H9 (cell line): ENCODE measurements around the gene SATB2. TPM values are rescaled to one million over a fixed set of nuclear protein-coding genes. Genes with fewer than 3 reads are reported as not detected.

Experiments
- DNase-seq: peaks from one replicate; pipeline ENCODE4 v3.0.0-alpha.2; 2017
- H2AFZ ChIP-seq: one replicate; pipeline ENCODE4 v1.6.1; 2013; ENCODE audit warnings: mild to moderate bottlenecking, low read length, control low read depth, moderate library complexity
- H2AK5ac ChIP-seq: 2 replicates; pipeline ENCODE4 v1.6.1; 2013; ENCODE audit warnings: low read length, control low read depth, mixed read lengths; ENCODE audit not compliant: insufficient read length
- H2BK120ac ChIP-seq: one replicate; pipeline ENCODE4 v1.6.1; 2013; ENCODE audit warnings: low read depth, mild to moderate bottlenecking, low read length, control low read depth, inconsistent platforms; ENCODE audit not compliant: poor library complexity, severe bottlenecking
- H2BK12ac ChIP-seq: 2 replicates; pipeline ENCODE4 v1.6.1; 2013; ENCODE audit warnings: low read length, control low read depth, mixed read lengths, low read depth; ENCODE audit not compliant: insufficient read length
- H2BK15ac ChIP-seq: 2 replicates; pipeline ENCODE4 v1.6.1; 2013; ENCODE audit warnings: low read depth, low read length, control low read depth
- H2BK20ac ChIP-seq: one replicate; pipeline ENCODE4 v1.6.1; 2013; ENCODE audit warnings: low read depth, mild to moderate bottlenecking, low read length, control low read depth, inconsistent platforms; ENCODE audit not compliant: poor library complexity, severe bottlenecking
- H2BK5ac ChIP-seq: 2 replicates; pipeline ENCODE4 v1.6.1; 2013; ENCODE audit warnings: low read length, control low read depth, mixed read lengths; ENCODE audit not compliant: insufficient read length
- H3K14ac ChIP-seq: 2 replicates; pipeline ENCODE4 v1.6.1; 2013; ENCODE audit warnings: low read length, control low read depth; ENCODE audit not compliant: insufficient read depth
- H3K18ac ChIP-seq: 2 replicates; pipeline ENCODE4 v1.6.1; 2013; ENCODE audit warnings: low read depth, mild to moderate bottlenecking, mixed read lengths, low read length, control low read depth; ENCODE audit not compliant: insufficient read length
- H3K23ac ChIP-seq: 2 replicates; pipeline ENCODE4 v1.6.1; 2013; ENCODE audit warnings: low read length, control low read depth, mixed read lengths, low read depth; ENCODE audit not compliant: insufficient read length
- H3K23me2 ChIP-seq: 2 replicates; pipeline ENCODE4 v1.6.1; 2013; ENCODE audit warnings: low read depth, mild to moderate bottlenecking, mixed read lengths, low read length, control low read depth; ENCODE audit not compliant: insufficient read length, poor library complexity, severe bottlenecking
- H3K27ac ChIP-seq: 2 replicates; pipeline ENCODE4 v1.5.1; 2013; ENCODE audit warnings: low read length, control low read depth, mixed read lengths, low read depth; ENCODE audit not compliant: insufficient read length
- H3K27me3 ChIP-seq: 2 replicates; pipeline ENCODE4 v1.6.1; 2013; ENCODE audit warnings: low read length, control low read depth, inconsistent platforms; ENCODE audit not compliant: insufficient read depth
- H3K4ac ChIP-seq: 2 replicates; pipeline ENCODE4 v1.6.1; 2013; ENCODE audit warnings: low read depth, mild to moderate bottlenecking, control low read depth, inconsistent platforms, low read length, moderate library complexity
- H3K4me1 ChIP-seq: 2 replicates; pipeline ENCODE4 v1.6.1; 2013; ENCODE audit warnings: low read length, control low read depth, inconsistent platforms; ENCODE audit not compliant: insufficient read depth
- H3K4me2 ChIP-seq: 2 replicates; pipeline ENCODE4 v1.6.1; 2013; ENCODE audit warnings: low read length, control low read depth, mixed read lengths; ENCODE audit not compliant: insufficient read length, insufficient read depth
- H3K56ac ChIP-seq: 2 replicates; pipeline ENCODE4 v1.6.1; 2013; ENCODE audit warnings: low read depth, mild to moderate bottlenecking, mixed read lengths, low read length, control low read depth; ENCODE audit not compliant: insufficient read length
- H3K79me1 ChIP-seq: 2 replicates; pipeline ENCODE4 v1.6.1; 2013; ENCODE audit warnings: low read depth, mild to moderate bottlenecking, moderate library complexity, low read length, control low read depth, inconsistent platforms; ENCODE audit not compliant: insufficient read depth, poor library complexity, severe bottlenecking
- H3K79me2 ChIP-seq: 2 replicates; pipeline ENCODE4 v1.6.1; 2013; ENCODE audit warnings: low read length, control low read depth, inconsistent platforms; ENCODE audit not compliant: insufficient read depth
- H3K9ac ChIP-seq: 2 replicates; pipeline ENCODE4 v1.6.1; 2013; ENCODE audit warnings: low read length, control low read depth, mixed read lengths; ENCODE audit not compliant: insufficient read length; ENCODE audit errors: extremely low read depth
- H3K9me3 ChIP-seq: one replicate; pipeline ENCODE4 v1.6.1; 2013; ENCODE audit warnings: low read depth, low read length, inconsistent platforms; ENCODE audit not compliant: control insufficient read depth
- H3T11ph ChIP-seq: one replicate; pipeline ENCODE4 v1.6.1; 2013; ENCODE audit warnings: mild to moderate bottlenecking, low read length, control low read depth, inconsistent platforms
- H4K20me1 ChIP-seq: one replicate; pipeline ENCODE4 v1.6.1; 2013; ENCODE audit not compliant: control insufficient read depth, insufficient read length, insufficient read depth
- H4K5ac ChIP-seq: 2 replicates; pipeline ENCODE4 v1.6.1; 2013; ENCODE audit warnings: low read depth, mild to moderate bottlenecking, mixed read lengths, low read length, control low read depth; ENCODE audit not compliant: insufficient read length
- H4K8ac ChIP-seq: replicated peaks from 2 replicates; pipeline ENCODE4 v1.6.1; 2013; ENCODE audit warnings: low read length, control low read depth, mixed read lengths, low read depth; ENCODE audit not compliant: insufficient read length
- H4K91ac ChIP-seq: 2 replicates; pipeline ENCODE4 v1.6.1; 2013; ENCODE audit warnings: low read depth, mild to moderate bottlenecking, moderate library complexity, mixed read lengths, low read length, control low read depth; ENCODE audit not compliant: insufficient read length
- H3K27ac Mint-ChIP-seq, 3 experiments: 2 replicates in 2 of 3; 3 replicates in 1 of 3; pipeline ENCODE4 v1.8.0; 2020 to 2021; ENCODE audit warnings: mixed read lengths in 3 of 3, mild to moderate bottlenecking in 1 of 3, moderate library complexity in 1 of 3
- H3K27me3 Mint-ChIP-seq: 2 replicates; pipeline ENCODE4 v1.8.0; 2021; ENCODE audit warnings: low read depth, mild to moderate bottlenecking, moderate library complexity, mixed read lengths
- H3K36me3 Mint-ChIP-seq, 3 experiments: 2 replicates in 2 of 3; 3 replicates in 1 of 3; pipeline ENCODE4 v1.8.0; 2020 to 2021; ENCODE audit warnings: low read depth in 3 of 3, mixed read lengths in 3 of 3; ENCODE audit not compliant: insufficient read depth in 1 of 3
- H3K4me1 Mint-ChIP-seq, 2 experiments: 2 replicates each; pipeline ENCODE4 v1.8.0; 2020; ENCODE audit warnings: mixed read lengths in 2 of 2
- H3K4me3 Mint-ChIP-seq, 2 experiments: 2 replicates in 1 of 2; 3 replicates in 1 of 2; pipeline ENCODE4 v1.8.0; 2020 to 2021; ENCODE audit warnings: mild to moderate bottlenecking in 2 of 2, mixed read lengths in 2 of 2, moderate library complexity in 1 of 2
- H3K9me3 Mint-ChIP-seq, 2 experiments: 2 replicates in 1 of 2; 3 replicates in 1 of 2; pipeline ENCODE4 v1.8.0; 2020; ENCODE audit warnings: mild to moderate bottlenecking in 2 of 2, mixed read lengths in 2 of 2, moderate library complexity in 1 of 2
- WGBS: extraction: QIAGEN DNeasy Blood & Tissue Kit; methylation state at CpG from one replicate; pipeline ENCODE4 v1.1.7; 2013; ENCODE audit warnings: missing lambda C conversion rate, low lambda C conversion rate, mixed read lengths; ENCODE audit not compliant: insufficient read length; ENCODE audit errors: extremely low coverage; 5-methylcytosine and 5-hydroxymethylcytosine counted together
- total RNA-seq: library from RNA; stranded (reverse); gene quantifications from 2 replicates; pipeline ENCODE4 v1.2.1, GENCODE V29; 2021
- TF ChIP-seq, protein P1 (sequence below): fragments of 200-600 bp; sonication (generic); conservative IDR thresholded peaks from 3 replicates; pipeline ENCODE4 v1.8.0; 2021; ENCODE audit warnings: antibody characterized with exemption, mild to moderate bottlenecking

The SATB2 gene
- total RNA-seq, 1 experiment from 2014 or later: 23.8 TPM

DNA sequence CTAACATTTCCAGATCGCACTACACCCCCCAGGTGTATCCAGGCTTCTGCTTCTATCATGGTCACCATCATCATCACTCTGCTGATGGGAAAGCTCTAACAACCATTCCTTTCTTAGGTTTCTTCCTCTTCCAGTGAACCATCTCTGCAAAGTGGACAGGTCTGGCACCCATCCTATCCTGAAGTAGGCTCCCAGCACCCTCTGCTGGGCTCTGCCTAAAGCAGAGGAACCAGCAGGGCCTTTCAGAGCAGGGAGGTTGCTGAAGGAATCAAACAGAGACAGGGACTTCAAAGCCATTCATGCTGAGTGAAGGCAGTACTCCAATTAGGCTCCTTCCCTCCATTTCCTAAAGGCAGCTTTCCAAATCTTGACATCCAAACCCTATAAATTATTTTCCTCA is 27.2 kb upstream of the SATB2 start:
- no peak overlapping the region for H3K4ac ChIP-seq
- DNase-seq: peak; percentile 47
- WGBS: no CpG with 5 or more reads among the region's 1 CpG
- no peaks in the 10 kb centered on the region for H3K79me1 ChIP-seq
- H2AK5ac ChIP-seq: no peak overlapping the region
- no peaks in the 10 kb centered on the region for H4K20me1 ChIP-seq
- H2BK12ac ChIP-seq: no peak overlapping the region
- H2BK120ac ChIP-seq: no peak overlapping the region
- no peak overlapping the region for H3K14ac ChIP-seq
- Mint-ChIP-seq H3K36me3 (no peaks in the 10 kb centered on the region), H3K4me1 (peaks cover 3 to 6% of the 10 kb centered on the region in 2 experiments; a peak in 2 of 4 replicates), H3K27me3 (peaks cover 2% of the 10 kb centered on the region; the same call in 1 of the 2 replicates), H3K9me3 (no peaks in the 10 kb centered on the region), H3K4me3 (no peak overlapping the region), H3K27ac (no peak overlapping the region)
- H3K23ac ChIP-seq: no peak overlapping the region
- H4K8ac ChIP-seq: no peak overlapping the region
- no peak overlapping the region for H2BK20ac ChIP-seq
- no peak overlapping the region for H2AFZ ChIP-seq
- H3K27ac ChIP-seq: no peak overlapping the region
- no peak overlapping the region for H4K5ac ChIP-seq
- no peaks in the 10 kb centered on the region for H3K27me3 ChIP-seq
- no peak overlapping the region for H3T11ph ChIP-seq
- H3K9me3 ChIP-seq: no peaks in the 10 kb centered on the region
- H2BK5ac ChIP-seq: no peak overlapping the region
- no peaks in the 10 kb centered on the region for H3K4me1 ChIP-seq
- H3K56ac ChIP-seq: no peak overlapping the region
- no peak overlapping the region for H2BK15ac ChIP-seq
- no peaks in the 10 kb centered on the region for H3K79me2 ChIP-seq
- no peak overlapping the region for H3K18ac ChIP-seq
- TF ChIP-seq, protein P1, sequence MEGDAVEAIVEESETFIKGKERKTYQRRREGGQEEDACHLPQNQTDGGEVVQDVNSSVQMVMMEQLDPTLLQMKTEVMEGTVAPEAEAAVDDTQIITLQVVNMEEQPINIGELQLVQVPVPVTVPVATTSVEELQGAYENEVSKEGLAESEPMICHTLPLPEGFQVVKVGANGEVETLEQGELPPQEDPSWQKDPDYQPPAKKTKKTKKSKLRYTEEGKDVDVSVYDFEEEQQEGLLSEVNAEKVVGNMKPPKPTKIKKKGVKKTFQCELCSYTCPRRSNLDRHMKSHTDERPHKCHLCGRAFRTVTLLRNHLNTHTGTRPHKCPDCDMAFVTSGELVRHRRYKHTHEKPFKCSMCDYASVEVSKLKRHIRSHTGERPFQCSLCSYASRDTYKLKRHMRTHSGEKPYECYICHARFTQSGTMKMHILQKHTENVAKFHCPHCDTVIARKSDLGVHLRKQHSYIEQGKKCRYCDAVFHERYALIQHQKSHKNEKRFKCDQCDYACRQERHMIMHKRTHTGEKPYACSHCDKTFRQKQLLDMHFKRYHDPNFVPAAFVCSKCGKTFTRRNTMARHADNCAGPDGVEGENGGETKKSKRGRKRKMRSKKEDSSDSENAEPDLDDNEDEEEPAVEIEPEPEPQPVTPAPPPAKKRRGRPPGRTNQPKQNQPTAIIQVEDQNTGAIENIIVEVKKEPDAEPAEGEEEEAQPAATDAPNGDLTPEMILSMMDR: peak; percentile 62
- H3K9ac ChIP-seq: no peak overlapping the region
- H3K23me2 ChIP-seq: no peaks in the 10 kb centered on the region
- no peak overlapping the region for H3K4me2 ChIP-seq
- no peak overlapping the region for H4K91ac ChIP-seq
